Kidney glomerular epithelial cell (primary cell): Measurements from ENCODE around the gene ZBTB40.

Experiments
- DNase-seq: peaks from one replicate; lab custom pipeline; 2025; lab: John Stamatoyannopoulos, UW

Gene ZBTB40

DNA sequence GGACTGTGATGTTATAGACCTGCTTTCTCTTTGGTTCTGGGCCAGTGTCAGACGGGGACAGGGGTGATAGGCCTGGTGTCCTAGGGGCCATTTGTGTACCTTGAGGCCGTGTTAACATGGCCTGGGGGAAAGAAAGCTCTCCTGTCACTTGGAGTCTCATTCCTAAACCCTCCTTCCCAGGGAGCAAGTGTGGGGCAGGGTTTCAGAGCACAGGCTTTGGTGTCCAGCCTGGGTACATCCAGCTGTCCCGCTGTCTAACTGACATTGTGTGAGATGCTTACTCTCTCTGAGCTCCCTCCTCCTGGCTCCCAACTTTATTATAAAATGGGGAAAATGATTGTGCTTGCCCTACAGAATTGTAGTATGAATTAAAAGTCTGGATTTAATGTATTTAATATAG lies 79.1 kb downstream of the ZBTB40 start:
- no peak for DNase-seq

DNA sequence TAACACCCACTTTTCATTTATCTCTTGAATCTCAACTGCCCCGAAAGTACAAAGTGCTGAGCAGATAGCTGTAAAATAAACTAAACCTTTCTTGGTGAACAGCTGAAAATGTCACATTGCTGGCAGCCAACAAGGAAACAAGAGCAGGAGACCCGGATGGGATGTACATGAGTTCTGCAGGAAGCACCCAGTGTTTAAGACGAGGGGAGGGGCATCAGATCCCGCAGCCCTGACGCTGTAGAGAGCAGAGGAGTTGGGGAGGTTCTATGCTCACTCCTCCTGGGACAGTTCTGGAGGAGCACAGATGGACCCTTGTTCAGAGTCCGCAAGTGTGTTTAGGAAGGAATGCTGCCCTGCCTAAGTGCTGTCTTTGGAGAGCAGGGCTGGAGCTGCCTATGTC lies 79.6 kb downstream of the ZBTB40 start:
- no peak for DNase-seq

GRCh38 chr1:22533244-22533895 lies 81.7 kb downstream of the ZBTB40 start:
- no peak for DNase-seq

- no peak for DNase-seq
These were observed 83.3 kb downstream of the ZBTB40 start for GRCh38 chr1:22534951-22535350.

DNA sequence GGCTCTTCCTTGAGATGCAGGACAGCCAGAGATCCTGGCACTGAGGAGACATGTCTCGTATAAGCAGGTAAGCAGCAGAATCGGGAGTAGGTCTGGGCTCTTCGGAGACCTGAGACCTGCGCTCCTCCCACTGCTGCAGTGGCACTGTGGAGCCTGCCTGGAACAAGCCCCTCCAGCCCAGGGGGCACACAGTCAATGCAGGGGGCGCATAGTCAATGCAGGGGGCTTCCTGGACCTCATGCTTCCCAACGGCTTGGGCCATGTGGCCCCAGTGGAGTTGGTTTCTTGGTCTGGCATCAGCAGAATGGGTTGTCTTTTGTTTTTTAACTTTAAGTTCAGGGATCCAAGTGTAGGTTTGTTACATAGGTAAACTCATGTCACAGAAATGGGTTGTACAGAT lies 83.7 kb downstream of the ZBTB40 start:
- no peak for DNase-seq

DNA sequence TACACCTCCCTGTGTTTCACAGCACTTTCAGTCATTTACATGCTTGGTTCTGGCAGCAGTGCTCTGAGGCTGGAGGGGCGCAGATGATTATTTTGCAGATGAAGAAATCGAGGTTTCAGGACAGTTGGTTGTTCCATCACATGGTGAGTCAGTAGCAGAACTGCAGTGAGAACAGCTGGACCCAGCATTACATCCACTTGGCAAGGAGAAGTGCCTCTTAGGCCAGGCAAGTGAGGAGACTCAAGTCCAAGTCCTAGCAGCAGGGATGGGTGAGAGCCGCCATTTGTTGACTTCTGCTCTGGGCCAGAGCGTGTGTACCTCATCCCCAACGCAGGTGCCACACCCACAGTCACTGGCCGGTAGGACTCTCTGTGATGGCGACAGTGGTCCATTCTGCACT lies 84.9 kb downstream of the ZBTB40 start:
- no peak for DNase-seq

GRCh38 chr1:22537441-22538139 lies 85.9 kb downstream of the ZBTB40 start:
- no peak for DNase-seq

DNA sequence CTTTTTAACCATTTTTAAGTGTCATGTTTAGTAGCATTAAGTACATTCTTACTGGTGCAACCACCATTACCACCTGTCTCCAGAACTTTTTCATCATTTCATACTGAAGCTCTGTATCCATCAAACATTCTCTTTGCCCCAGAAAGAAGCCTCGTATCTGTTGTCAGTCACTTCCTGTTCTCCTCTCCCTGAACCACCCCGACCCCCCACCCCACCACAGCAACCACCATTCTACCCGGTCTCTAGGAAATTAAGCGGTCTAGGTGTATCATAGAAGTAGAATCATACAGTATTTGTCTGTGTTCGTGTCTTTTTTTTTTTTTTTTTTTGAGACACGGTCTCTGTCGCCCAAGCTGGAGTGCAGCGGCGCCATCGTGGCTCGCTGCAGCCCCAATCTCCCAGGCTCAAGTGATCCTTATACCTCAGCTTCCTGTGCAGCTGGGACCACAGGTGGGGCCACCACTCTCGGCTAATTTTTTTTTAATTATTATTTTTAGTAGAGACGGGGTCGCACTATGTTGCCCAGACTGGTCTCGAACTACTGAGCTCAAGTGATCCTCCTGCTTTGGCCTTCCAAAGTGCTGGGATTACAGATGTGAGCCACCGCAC lies 88.0 kb downstream of the ZBTB40 start:
- no peak for DNase-seq

DNA sequence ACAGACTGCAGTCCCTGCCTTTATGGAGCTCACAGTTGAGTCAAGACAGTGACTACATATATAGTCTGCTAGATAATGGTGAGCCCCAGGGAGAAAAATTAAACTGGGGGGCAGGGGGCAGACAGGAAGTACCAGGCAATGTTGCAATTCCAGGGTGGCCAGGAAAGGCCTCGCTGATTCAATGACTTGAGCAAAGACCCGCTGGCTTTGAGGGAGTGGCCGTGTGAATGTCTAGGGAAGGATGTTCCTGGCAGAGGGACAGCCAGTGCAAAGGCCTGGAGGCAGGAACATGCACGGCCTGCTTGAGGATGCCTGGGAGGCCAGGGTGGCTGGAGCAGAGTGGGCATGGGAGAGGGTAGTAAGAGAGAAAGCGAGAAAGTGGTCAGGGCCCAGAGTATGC lies 88.7 kb downstream of the ZBTB40 start:
- DNase-seq, result no peak

- no peak for DNase-seq
These were observed 91.2 kb downstream of the ZBTB40 start for GRCh38 chr1:22542886-22543285.

DNA sequence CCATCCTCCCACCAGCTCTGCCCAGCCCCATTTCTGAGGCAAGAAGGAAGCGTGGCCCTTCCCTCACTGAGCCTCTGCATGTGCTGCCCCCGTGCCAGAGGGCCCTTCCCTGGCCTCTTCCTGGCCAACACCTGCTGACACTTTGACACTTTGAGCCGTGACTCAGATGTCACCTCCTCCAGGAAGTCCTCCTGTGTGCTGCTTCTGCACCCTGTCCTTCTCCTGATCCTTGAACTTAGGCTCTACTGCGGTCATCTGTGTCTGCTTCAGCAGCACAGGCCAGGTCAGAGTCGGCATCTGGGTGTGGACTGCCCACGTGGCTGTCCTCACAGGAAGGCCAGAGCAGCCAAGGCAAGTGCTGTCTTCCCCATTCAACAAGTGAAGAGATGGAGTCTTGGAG lies 92.0 kb downstream of the ZBTB40 start:
- no peak for DNase-seq

GRCh38 chr1:22544606-22545005 lies 93.0 kb downstream of the ZBTB40 start:
- DNase-seq, result no peak

- DNase-seq, result no peak
These were observed 93.5 kb downstream of the ZBTB40 start for GRCh38 chr1:22545141-22545540.

DNA sequence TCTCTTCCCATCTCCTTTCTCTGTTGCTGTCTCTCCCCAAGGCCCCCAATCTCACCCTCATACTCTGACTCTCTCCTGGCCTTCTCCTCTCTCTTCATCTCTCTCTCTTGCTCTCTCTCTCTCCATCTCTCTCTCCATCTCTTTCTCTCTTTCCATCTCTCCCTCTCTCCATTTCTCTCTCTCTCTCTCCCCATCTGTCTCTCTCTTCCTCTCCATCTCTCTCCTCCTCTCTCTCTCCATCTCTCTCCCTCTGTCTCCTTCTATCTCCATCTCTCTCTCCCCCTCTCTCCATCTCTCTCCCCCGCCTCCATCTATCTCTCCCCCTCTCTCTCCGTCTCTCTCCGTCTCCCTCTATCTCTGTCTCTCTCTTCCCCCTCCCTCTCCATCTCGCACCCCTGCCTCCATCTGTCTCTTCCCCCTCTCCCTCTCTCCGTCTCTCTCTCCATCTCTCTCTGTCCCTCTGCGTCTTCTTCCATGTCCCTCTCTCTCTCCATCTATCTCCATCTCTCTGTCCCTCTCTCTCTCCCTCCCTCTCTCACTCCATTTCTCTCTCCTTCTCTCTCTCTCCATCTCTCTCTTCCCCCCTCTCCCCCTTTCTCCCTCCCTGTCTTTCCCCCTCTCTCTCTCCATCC lies 95.7 kb downstream of the ZBTB40 start:
- DNase-seq, result no peak

DNA sequence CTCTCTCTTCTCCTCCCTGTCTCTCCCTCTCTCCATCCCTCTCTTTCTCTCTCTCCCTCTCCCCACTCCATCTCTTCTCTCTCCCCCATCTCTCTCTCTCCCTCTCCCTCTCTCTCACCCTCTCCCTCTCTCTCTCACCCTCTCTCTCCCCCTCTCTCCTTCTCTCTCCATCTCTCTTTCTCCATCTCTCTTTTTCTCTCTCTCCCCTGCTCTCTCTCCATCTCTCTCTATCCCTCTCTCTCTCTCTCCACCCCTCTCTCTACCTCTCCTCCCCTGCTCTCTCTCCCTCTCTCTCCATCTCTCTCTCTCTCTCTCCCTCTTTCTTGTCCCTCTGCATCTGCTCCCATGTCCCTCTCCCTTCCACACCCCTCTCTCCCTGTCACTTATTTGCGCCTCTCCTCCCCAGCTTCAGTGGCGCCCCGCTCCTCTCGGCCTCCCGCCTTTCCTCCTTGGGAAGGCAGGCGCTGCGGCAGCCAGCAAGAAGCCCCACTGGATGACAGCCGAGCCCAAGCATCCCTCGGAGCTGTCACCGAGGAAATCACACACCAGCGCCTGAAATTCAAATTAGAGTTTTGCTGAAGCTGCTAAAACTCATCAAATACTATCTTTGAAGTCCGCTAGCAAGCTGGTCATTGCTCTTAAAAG lies 96.3 kb downstream of the ZBTB40 start:
- no peak for DNase-seq

DNA sequence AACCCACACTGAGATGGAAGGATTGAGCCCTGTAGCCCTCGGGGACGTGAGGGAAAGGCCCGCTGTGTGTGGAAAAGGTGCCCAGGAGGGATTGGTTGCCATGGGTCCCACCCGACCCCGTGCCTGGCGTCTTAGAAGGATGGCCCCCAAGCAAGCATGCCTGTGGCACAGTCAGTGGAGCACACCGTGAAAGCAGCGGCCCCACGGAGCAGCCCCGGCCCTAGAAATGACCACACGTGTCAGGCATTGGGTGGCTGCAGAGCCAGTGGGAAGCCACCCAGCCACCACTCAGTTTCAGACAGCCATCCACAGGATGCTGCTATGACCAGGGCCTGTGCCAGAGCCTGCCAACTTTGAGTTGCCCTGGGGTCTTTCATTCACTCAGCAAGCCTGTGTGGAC lies 98.4 kb downstream of the ZBTB40 start:
- no peak for DNase-seq

GRCh38 chr1:22551591-22551990 lies 99.9 kb downstream of the ZBTB40 start:
- DNase-seq, result no peak

DNA sequence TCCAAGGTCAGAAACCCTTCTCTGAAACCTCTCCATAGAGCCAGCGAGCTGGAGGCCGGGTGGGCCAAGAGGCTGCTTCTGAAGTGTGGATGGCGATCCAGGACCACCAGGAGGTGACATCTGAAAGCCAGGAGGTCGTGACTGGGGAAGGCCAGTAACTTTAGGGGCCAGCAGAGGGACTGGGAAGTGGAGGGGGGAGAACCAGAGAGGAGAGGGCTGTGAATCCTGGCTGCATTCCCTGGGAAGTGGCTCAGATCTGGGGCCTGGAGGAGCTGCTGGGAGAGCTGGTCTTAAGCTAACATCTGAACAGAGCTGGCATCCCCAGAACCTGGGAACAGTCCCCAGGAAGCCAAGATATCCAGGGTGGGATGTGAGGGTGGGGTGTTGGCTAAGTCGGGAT lies 100.4 kb downstream of the ZBTB40 start:
- no peak for DNase-seq

GRCh38 chr1:22553104-22553880 lies 101.6 kb downstream of the ZBTB40 start:
- DNase-seq, result no peak

GRCh38 chr1:22553991-22554522 lies 102.4 kb downstream of the ZBTB40 start:
- DNase-seq, result no peak

- DNase-seq, result no peak
These were observed 103.7 kb downstream of the ZBTB40 start for GRCh38 chr1:22555371-22555656.
